SK-N-SH treated with all-trans-retinoic acid at 6 μM for 48 hours (cell line): ENCODE measurements around the gene COPE.

ENCODE experiments used
- ATAC-seq: fragments of 200-7000 bp; cut with Tn5 transposase; 3 replicates; pipeline ENCODE4 v1.9.1; 2020; ENCODE audit warnings: mild to moderate bottlenecking, moderate library complexity
- ARNTL ChIP-seq: fragments of 450-650 bp; formaldehyde crosslinking; IDR thresholded peaks from 2 replicates; pipeline ENCODE4 v1.5.0; 2020; ENCODE audit warnings: low read depth, mild to moderate bottlenecking, moderate library complexity, borderline replicate concordance
- BACH2 ChIP-seq: fragments of 250-450 bp; sonication (Bioruptor Pico); IDR thresholded peaks from 2 replicates; pipeline ENCODE4 v1.9.0; 2021; ENCODE audit warnings: mild to moderate bottlenecking, borderline replicate concordance
- CSDC2 ChIP-seq: fragments of 250-450 bp; sonication (Bioruptor Pico); IDR thresholded peaks from 2 replicates; pipeline ENCODE4 v1.5.0; 2020; ENCODE audit warnings: mild to moderate bottlenecking, moderate library complexity
- ESRRG ChIP-seq: fragments of 250-450 bp; sonication (Bioruptor Pico); IDR thresholded peaks from 2 replicates; pipeline ENCODE4 v1.6.1; 2021; ENCODE audit warnings: mild to moderate bottlenecking
- GLIS3 ChIP-seq: fragments of 250-450 bp; sonication (Bioruptor Pico); IDR thresholded peaks from 2 replicates; pipeline ENCODE4 v1.5.0; 2020; ENCODE audit warnings: mild to moderate bottlenecking, moderate library complexity
- ISL1 ChIP-seq: fragments of 250-450 bp; sonication (Bioruptor Pico); IDR thresholded peaks from 2 replicates; pipeline ENCODE4 v2.1.2; 2022; ENCODE audit warnings: mild to moderate bottlenecking, moderate library complexity
- OSR1 ChIP-seq: fragments of 250-450 bp; sonication (Bioruptor Pico); IDR thresholded peaks from 2 replicates; pipeline ENCODE4 v1.8.0; 2022; ENCODE audit warnings: moderate library complexity, mild to moderate bottlenecking, inconsistent platforms
- PATZ1 ChIP-seq: fragments of 250-450 bp; sonication (Bioruptor Pico); IDR thresholded peaks from 2 replicates; pipeline ENCODE4 v1.8.0; 2020; ENCODE audit warnings: mild to moderate bottlenecking, moderate library complexity, borderline replicate concordance
- POU6F1 ChIP-seq: fragments of 250-450 bp; sonication (Bioruptor Pico); IDR thresholded peaks from 2 replicates; pipeline ENCODE4 v1.8.0; 2021; ENCODE audit warnings: low read depth, mild to moderate bottlenecking, moderate library complexity, borderline replicate concordance
- PPARA ChIP-seq: fragments of 250-450 bp; sonication (Bioruptor Pico); IDR thresholded peaks from 2 replicates; pipeline ENCODE4 v1.5.0; 2020; ENCODE audit warnings: mild to moderate bottlenecking, borderline replicate concordance
- TCF4 ChIP-seq: fragments of 250-450 bp; sonication (Bioruptor Pico); IDR thresholded peaks from 2 replicates; pipeline ENCODE4 v1.8.0; 2021; ENCODE audit warnings: mild to moderate bottlenecking, moderate library complexity, borderline replicate concordance
- ZC3H10 ChIP-seq: fragments of 250-450 bp; sonication (Bioruptor Pico); IDR thresholded peaks from 2 replicates; pipeline ENCODE4 v1.5.1; 2021; ENCODE audit warnings: mild to moderate bottlenecking, moderate library complexity
- ZFP3 ChIP-seq: fragments of 250-450 bp; sonication (Bioruptor Pico); IDR thresholded peaks from 2 replicates; pipeline ENCODE4 v1.5.0; 2020; ENCODE audit warnings: mild to moderate bottlenecking, moderate library complexity
- ZFP30 ChIP-seq: fragments of 450-650 bp; formaldehyde crosslinking; IDR thresholded peaks from 2 replicates; pipeline ENCODE4 v1.5.0; 2022; ENCODE audit warnings: mild to moderate bottlenecking, moderate library complexity
- ZNF565 ChIP-seq: fragments of 450-650 bp; formaldehyde crosslinking; conservative IDR thresholded peaks from 2 replicates; pipeline ENCODE4 v1.5.0; 2020; ENCODE audit warnings: low read depth, mild to moderate bottlenecking, moderate library complexity
- ZNF70 ChIP-seq: fragments of 450-650 bp; formaldehyde crosslinking; IDR thresholded peaks from 2 replicates; pipeline ENCODE4 v1.5.0; 2020; ENCODE audit warnings: mild to moderate bottlenecking, moderate library complexity
- ZNF8 ChIP-seq: fragments of 450-650 bp; formaldehyde crosslinking; IDR thresholded peaks from 2 replicates; pipeline ENCODE4 v1.5.0; 2020; ENCODE audit warnings: mild to moderate bottlenecking, moderate library complexity
- TF ChIP-seq, protein P1 (sequence below): fragments of 250-450 bp; sonication (Bioruptor Pico); IDR thresholded peaks from 2 replicates; pipeline ENCODE4 v1.5.1; 2020; ENCODE audit warnings: low read depth, mild to moderate bottlenecking, moderate library complexity
- TF ChIP-seq, protein P2 (sequence below): fragments of 250-450 bp; sonication (Bioruptor Pico); IDR thresholded peaks from 2 replicates; pipeline ENCODE4 v1.5.1; 2021; ENCODE audit warnings: mild to moderate bottlenecking, moderate library complexity
- TF ChIP-seq, protein P3 (sequence below): fragments of 250-450 bp; sonication (Bioruptor Pico); IDR thresholded peaks from 2 replicates; pipeline ENCODE4 v1.5.0; 2020; ENCODE audit warnings: mild to moderate bottlenecking, moderate library complexity

COPE gene

GRCh38 chr19:18889949-18890745 is 29.0 kb downstream of the COPE start:
- ATAC-seq = no peak
- TF ChIP-seq ZNF8 (CRISPR knock-in tag) = no peak
- no peak for TF ChIP-seq ZFP30 (CRISPR knock-in tag)
- TF ChIP-seq, protein P1, sequence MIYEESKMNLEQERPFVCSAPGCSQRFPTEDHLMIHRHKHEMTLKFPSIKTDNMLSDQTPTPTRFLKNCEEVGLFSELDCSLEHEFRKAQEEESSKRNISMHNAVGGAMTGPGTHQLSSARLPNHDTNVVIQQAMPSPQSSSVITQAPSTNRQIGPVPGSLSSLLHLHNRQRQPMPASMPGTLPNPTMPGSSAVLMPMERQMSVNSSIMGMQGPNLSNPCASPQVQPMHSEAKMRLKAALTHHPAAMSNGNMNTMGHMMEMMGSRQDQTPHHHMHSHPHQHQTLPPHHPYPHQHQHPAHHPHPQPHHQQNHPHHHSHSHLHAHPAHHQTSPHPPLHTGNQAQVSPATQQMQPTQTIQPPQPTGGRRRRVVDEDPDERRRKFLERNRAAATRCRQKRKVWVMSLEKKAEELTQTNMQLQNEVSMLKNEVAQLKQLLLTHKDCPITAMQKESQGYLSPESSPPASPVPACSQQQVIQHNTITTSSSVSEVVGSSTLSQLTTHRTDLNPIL (CRISPR knock-in tag) = no peak
- TF ChIP-seq, protein P2, sequence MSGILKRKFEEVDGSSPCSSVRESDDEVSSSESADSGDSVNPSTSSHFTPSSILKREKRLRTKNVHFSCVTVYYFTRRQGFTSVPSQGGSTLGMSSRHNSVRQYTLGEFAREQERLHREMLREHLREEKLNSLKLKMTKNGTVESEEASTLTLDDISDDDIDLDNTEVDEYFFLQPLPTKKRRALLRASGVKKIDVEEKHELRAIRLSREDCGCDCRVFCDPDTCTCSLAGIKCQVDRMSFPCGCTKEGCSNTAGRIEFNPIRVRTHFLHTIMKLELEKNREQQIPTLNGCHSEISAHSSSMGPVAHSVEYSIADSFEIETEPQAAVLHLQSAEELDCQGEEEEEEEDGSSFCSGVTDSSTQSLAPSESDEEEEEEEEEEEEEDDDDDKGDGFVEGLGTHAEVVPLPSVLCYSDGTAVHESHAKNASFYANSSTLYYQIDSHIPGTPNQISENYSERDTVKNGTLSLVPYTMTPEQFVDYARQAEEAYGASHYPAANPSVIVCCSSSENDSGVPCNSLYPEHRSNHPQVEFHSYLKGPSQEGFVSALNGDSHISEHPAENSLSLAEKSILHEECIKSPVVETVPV (CRISPR knock-in tag) = no peak
- no peak for TF ChIP-seq GLIS3 (CRISPR knock-in tag)
- TF ChIP-seq ISL1 (CRISPR knock-in tag) = no peak
- no peak for TF ChIP-seq ARNTL (CRISPR knock-in tag)
- TF ChIP-seq ZC3H10 (CRISPR knock-in tag) = no peak
- no peak for TF ChIP-seq ZNF565 (CRISPR knock-in tag)
- no peak for TF ChIP-seq ESRRG
- TF ChIP-seq OSR1 = no peak
- TF ChIP-seq PATZ1 (CRISPR knock-in tag) = no peak
- no peak for TF ChIP-seq POU6F1 (CRISPR knock-in tag)
- TF ChIP-seq BACH2 (CRISPR knock-in tag) = no peak
- TF ChIP-seq CSDC2 (CRISPR knock-in tag) = no peak
- no peak for TF ChIP-seq PPARA
- TF ChIP-seq ZNF70 (CRISPR knock-in tag) = no peak

DNA sequence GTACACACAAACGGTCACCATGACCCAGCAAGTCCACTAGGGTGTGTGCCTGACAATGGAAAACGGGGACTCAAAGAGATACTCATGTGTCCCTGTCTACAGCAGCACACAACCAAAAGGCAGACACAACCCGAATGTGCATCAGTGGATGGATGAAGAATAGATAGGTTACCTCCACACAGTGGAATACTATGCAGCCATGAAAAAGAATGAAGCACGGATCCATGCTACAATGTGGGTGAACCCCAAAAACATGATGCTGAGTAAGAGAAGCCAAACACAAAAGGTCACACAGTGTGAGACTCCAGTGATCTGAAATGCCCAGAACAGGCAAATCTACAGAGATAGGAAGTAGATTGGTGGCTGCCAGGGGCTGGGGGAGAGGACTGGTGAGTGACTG is 32.2 kb downstream of the COPE start:
- no peak for ATAC-seq
- TF ChIP-seq ZNF565 (CRISPR knock-in tag) = no peak

GRCh38 chr19:18883526-18884304 is 35.5 kb downstream of the COPE start:
- no peak for ATAC-seq
- no peak for TF ChIP-seq ZNF565 (CRISPR knock-in tag)
- TF ChIP-seq, protein P1 (CRISPR knock-in tag) = no peak
- no peak for TF ChIP-seq TCF4
- TF ChIP-seq, protein P2 (CRISPR knock-in tag) = no peak
- no peak for TF ChIP-seq ZFP3 (CRISPR knock-in tag)
- TF ChIP-seq BACH2 (CRISPR knock-in tag) = no peak
- TF ChIP-seq ZNF8 (CRISPR knock-in tag) = no peak
- no peak for TF ChIP-seq PATZ1 (CRISPR knock-in tag)
- TF ChIP-seq, protein P3, sequence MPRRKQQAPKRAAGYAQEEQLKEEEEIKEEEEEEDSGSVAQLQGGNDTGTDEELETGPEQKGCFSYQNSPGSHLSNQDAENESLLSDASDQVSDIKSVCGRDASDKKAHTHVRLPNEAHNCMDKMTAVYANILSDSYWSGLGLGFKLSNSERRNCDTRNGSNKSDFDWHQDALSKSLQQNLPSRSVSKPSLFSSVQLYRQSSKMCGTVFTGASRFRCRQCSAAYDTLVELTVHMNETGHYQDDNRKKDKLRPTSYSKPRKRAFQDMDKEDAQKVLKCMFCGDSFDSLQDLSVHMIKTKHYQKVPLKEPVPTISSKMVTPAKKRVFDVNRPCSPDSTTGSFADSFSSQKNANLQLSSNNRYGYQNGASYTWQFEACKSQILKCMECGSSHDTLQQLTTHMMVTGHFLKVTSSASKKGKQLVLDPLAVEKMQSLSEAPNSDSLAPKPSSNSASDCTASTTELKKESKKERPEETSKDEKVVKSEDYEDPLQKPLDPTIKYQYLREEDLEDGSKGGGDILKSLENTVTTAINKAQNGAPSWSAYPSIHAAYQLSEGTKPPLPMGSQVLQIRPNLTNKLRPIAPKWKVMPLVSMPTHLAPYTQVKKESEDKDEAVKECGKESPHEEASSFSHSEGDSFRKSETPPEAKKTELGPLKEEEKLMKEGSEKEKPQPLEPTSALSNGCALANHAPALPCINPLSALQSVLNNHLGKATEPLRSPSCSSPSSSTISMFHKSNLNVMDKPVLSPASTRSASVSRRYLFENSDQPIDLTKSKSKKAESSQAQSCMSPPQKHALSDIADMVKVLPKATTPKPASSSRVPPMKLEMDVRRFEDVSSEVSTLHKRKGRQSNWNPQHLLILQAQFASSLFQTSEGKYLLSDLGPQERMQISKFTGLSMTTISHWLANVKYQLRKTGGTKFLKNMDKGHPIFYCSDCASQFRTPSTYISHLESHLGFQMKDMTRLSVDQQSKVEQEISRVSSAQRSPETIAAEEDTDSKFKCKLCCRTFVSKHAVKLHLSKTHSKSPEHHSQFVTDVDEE (CRISPR knock-in tag) = no peak
